MCF 10A (cell line): Measurements from ENCODE around the gene STRADB. TPM values are rescaled to one million over a fixed set of nuclear protein-coding genes. Genes with fewer than 3 reads are reported as not detected.

Experiments used
- BruUV-seq: library from RNA; stranded (reverse); fragments of 400-500 nt; replicated peaks from 2 replicates; lab custom pipeline; 2021; lab: Mats Ljungman, UMichigan
- CTCF ChIA-PET: fragments of 300-600 bp; sonication (Branson Sonifier 250); formaldehyde crosslinking; extraction: SDS; loops from one replicate; lab custom pipeline; 2021; ENCODE audit warnings: antibody characterized with exemption, inconsistent platforms; lab: Yijun Ruan, JAX
- POLR2A ChIA-PET: fragments of 300-600, 350-650 bp; sonication (Branson Sonifier 250); formaldehyde crosslinking; extraction: SDS; loops from one replicate; lab custom pipeline; 2020; ENCODE audit warnings: antibody characterized with exemption, inconsistent platforms; lab: Yijun Ruan, JAX
- DNase-seq: peaks from one replicate; pipeline ENCODE4 v3.0.0-alpha.2; 2018; ENCODE audit not compliant: unreplicated experiment
- H3K27ac Mint-ChIP-seq: one replicate; pipeline ENCODE4 v1.8.0; 2022; ENCODE audit warnings: mild to moderate bottlenecking, low read depth, mixed read lengths; ENCODE audit not compliant: unreplicated experiment
- H3K27me3 Mint-ChIP-seq: one replicate; pipeline ENCODE4 v1.8.0; 2022; ENCODE audit warnings: mixed read lengths; ENCODE audit not compliant: insufficient read depth, unreplicated experiment
- H3K36me3 Mint-ChIP-seq: one replicate; pipeline ENCODE4 v1.8.0; 2022; ENCODE audit warnings: mild to moderate bottlenecking, moderate library complexity, mixed read lengths; ENCODE audit not compliant: insufficient read depth, unreplicated experiment
- H3K4me1 Mint-ChIP-seq: one replicate; pipeline ENCODE4 v1.8.0; 2022; ENCODE audit warnings: mixed read lengths; ENCODE audit not compliant: insufficient read depth, unreplicated experiment
- H3K4me3 Mint-ChIP-seq: one replicate; pipeline ENCODE4 v1.8.0; 2022; ENCODE audit warnings: mild to moderate bottlenecking, moderate library complexity, mixed read lengths; ENCODE audit not compliant: unreplicated experiment
- H3K9me3 Mint-ChIP-seq: one replicate; pipeline ENCODE4 v1.8.0; 2022; ENCODE audit warnings: mixed read lengths; ENCODE audit not compliant: unreplicated experiment
- CTCF ChIP-seq: fragments of 200-600 bp; IDR thresholded peaks from one replicate; pipeline ENCODE4 v1.8.0; 2022; ENCODE audit warnings: antibody characterized with exemption, mild to moderate bottlenecking; ENCODE audit not compliant: unreplicated experiment
- intact Hi-C: fragments of 100-400 bp; cut with micrococcal nuclease; formaldehyde crosslinking; loops from 2 replicates; pipeline ENCODE4 v1.14.1; 2022
- total RNA-seq: library from RNA; stranded (reverse); gene quantifications from 2 replicates; pipeline ENCODE4 v1.2.3, GENCODE V29; 2022

The STRADB gene
- total RNA-seq, 1 experiment from 2014 or later = 22.9 TPM

- H3K9me3 Mint-ChIP-seq = no peaks in the 10 kb centered on the region
- BruUV-seq = no TSS peak
- no peaks in the 10 kb centered on the region for H3K4me1 Mint-ChIP-seq
- no peak overlapping the region for H3K4me3 Mint-ChIP-seq
- no peaks in the 10 kb centered on the region for H3K27me3 Mint-ChIP-seq
- intact Hi-C loops = no loop called here
- no peak for TF ChIP-seq CTCF
- H3K27ac Mint-ChIP-seq = no peak overlapping the region
- no peaks in the 10 kb centered on the region for H3K36me3 Mint-ChIP-seq
- ChIA-PET CTCF (no interaction called here), POLR2A (no interaction called here)
- DNase-seq = no peak
Observed at GRCh38 chr2:201515573-201516246, 64.2 kb downstream of the STRADB start.

- Mint-ChIP-seq H3K9me3 (no peaks in the 10 kb centered on the region), H3K4me3 (no peak overlapping the region), H3K27ac (no peak overlapping the region), H3K4me1 (no peaks in the 10 kb centered on the region), H3K36me3 (no peaks in the 10 kb centered on the region), H3K27me3 (no peaks in the 10 kb centered on the region)
- no peak for DNase-seq
- intact Hi-C loops = no loop called here
- no peak for TF ChIP-seq CTCF
- CTCF ChIA-PET = interaction anchor here (0.5 to 0.6 kb wide), 2 partner anchors 10 to 121 kb away, joined by 3 to 4 read pairs; no protein-coding TSS in a partner anchor
- no TSS peak for BruUV-seq
- POLR2A ChIA-PET = no interaction called here
Observed at GRCh38 chr2:201517094-201517493, 65.6 kb downstream of the STRADB start.

- no peaks in the 10 kb centered on the region for H3K36me3 Mint-ChIP-seq
- no peaks in the 10 kb centered on the region for H3K4me1 Mint-ChIP-seq
- H3K9me3 Mint-ChIP-seq = peaks cover 15% of the 10 kb centered on the region
Observed at GRCh38 chr2:201520201-201520600, 68.7 kb downstream of the STRADB start.

GRCh38 chr2:201522965-201523364, 71.4 kb downstream of the STRADB start:
- Mint-ChIP-seq H3K4me1 (no peaks in the 10 kb centered on the region), H3K4me3 (no peak overlapping the region), H3K27ac (no peak overlapping the region), H3K27me3 (peaks cover 27% of the 10 kb centered on the region), H3K9me3 (peaks cover 31% of the 10 kb centered on the region), H3K36me3 (no peaks in the 10 kb centered on the region)
- DNase-seq = no peak
- CTCF ChIA-PET = no interaction called here
- intact Hi-C loops = no loop called here
- POLR2A ChIA-PET = no interaction called here
- no TSS peak for BruUV-seq
- no peak for TF ChIP-seq CTCF

More at GRCh38 chr2:201520201-201520600, 68.7 kb downstream of the STRADB start:
- TF ChIP-seq CTCF = no peak
- DNase-seq = no peak
- ChIA-PET CTCF (no interaction called here), POLR2A (no interaction called here)
- Mint-ChIP-seq H3K27me3 (peaks cover 14% of the 10 kb centered on the region), H3K4me3 (no peak overlapping the region), H3K27ac (no peak overlapping the region)
- intact Hi-C loops = no loop called here
- no TSS peak for BruUV-seq
